NCI-H446 (cell line): ENCODE measurements around the gene CA6.
"Not testable (repeated sequence)": the region's sequence is repeated elsewhere in the genome, so short reads cannot be mapped to it uniquely, and the experiment has no call there.

Experiments used
- DNase-seq, 2 experiments: peaks; one replicate each; lab custom pipeline; 2025; lab: John Stamatoyannopoulos, UW

Gene CA6

GRCh38 chr1:9004700-9005394 is 59.2 kb downstream of the CA6 start:
- DNase-seq = peak; percentile 63 to 84

GRCh38 chr1:9005395-9005708 is 59.7 kb downstream of the CA6 start:
- no peak for DNase-seq

GRCh38 chr1:9006956-9007615 is 61.4 kb downstream of the CA6 start:
- no peak for DNase-seq

GRCh38 chr1:9008236-9008635 is 62.6 kb downstream of the CA6 start:
- DNase-seq = no peak

- DNase-seq = no peak
Measured at GRCh38 chr1:9009438-9010370, 64.0 kb downstream of the CA6 start.

GRCh38 chr1:9010781-9011323 is 65.2 kb downstream of the CA6 start:
- no peak for DNase-seq

- DNase-seq = peak in 1 of 2 experiments; percentile 29
Measured at GRCh38 chr1:9013819-9014218, 68.2 kb downstream of the CA6 start.

- DNase-seq = peak in 1 of 2 experiments; percentile 17
Measured at GRCh38 chr1:9014475-9015375, 69.1 kb downstream of the CA6 start.

GRCh38 chr1:9016455-9016854 is 70.8 kb downstream of the CA6 start:
- no peak for DNase-seq

- peak in 1 of 2 experiments; percentile 30 for DNase-seq
Measured at GRCh38 chr1:9018333-9018732, 72.7 kb downstream of the CA6 start.

- DNase-seq = no peak
Measured at GRCh38 chr1:9019896-9020295, 74.2 kb downstream of the CA6 start.

GRCh38 chr1:9020305-9020704 is 74.6 kb downstream of the CA6 start:
- peak in 1 of 2 experiments; percentile 33 for DNase-seq

- DNase-seq = not testable (repeated sequence)
Measured at GRCh38 chr1:9022026-9022738, 76.5 kb downstream of the CA6 start.

GRCh38 chr1:9022773-9023172 is 77.1 kb downstream of the CA6 start:
- DNase-seq = no peak
